Stimulated activated CD8-positive, alpha-beta memory T cell treated with anti-CD3 and anti-CD28 coated beads, Interleukin-12 subunit alpha, Interleukin-12 subunit beta, amount 100 ng/mL, for 1 hour (primary cell): Measurements from ENCODE around the gene NPEPL1.
"Not testable (repeated sequence)": the region's sequence is repeated elsewhere in the genome, so short reads cannot be mapped to it uniquely, and the experiment has no call there.

Experiments
- DNase-seq: peaks from one replicate; pipeline ENCODE4 v3.0.0-alpha.2; 2020; ENCODE audit warnings: low read depth

NPEPL1 gene

DNA sequence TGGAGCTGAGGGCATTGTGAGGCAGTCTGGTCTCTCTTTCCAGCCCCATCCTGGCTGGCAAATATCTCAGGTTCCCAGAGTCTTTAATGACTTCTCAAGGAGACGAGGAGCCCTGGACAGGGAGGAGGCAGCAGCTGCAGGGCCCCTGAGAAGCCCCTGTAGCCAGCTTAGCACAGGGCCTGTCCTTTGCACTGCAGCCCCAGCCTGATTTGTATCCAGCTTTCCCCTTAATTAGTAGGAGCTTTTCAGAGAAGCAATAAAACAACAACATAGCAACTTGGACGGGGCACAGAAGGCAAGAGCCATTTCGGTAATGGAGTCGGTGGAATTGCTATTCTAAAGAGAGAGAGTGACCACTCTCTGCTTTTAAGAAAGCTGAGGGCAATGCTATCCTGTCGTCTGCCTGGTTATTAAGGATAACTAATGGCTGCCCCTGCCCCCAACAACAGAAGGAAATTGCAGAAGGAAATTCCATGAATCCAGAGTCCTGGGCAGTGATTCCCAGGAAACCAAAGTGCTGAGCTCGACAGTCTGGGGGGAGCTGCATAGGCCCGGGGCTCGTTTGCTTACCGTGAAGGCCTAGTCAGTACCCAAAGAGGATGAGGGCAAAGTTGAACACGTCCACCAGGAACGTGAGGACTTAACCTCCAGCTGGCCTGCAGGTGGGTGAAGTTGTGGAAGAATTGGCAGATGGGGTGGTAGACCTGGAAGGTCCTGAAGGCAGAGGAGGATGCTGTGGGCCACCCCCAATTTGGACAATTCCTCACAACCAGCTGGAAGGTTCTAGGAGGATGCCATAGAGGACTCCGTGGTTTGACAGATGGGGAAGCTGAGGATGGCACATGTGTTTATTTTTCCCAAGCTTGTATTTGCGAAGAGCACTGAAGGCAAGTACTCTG, 50.3 kb downstream of the NPEPL1 start:
- DNase-seq: no peak

DNA sequence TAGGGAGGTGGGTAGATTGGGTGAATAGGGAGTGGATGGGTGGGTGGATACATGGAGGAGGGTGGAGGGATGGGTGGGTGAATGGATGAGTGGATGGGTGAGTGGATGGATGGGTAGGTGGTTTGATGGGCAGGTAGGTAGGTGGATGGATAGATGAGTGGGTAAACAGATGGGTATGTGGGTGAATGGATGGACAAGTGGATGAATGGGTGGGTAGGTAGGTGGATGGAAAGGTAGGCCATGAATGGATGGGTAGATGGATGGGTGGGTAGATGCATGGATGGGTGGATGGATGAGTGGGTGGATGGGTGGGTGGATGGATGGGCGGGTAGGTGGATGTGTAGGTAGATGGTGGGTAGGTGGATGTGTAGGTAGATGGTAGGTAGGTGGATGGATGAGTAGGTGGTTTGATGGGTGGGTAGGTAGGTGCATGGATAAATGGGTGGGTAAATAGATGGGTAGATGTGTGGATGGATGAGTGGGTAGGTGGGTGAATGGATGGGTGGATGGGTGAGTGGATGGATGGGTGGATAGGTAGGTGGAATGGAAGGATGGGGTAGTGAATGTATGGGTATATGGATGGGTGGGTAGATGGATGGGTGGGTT, 51.4 kb downstream of the NPEPL1 start:
- DNase-seq: no peak

DNA sequence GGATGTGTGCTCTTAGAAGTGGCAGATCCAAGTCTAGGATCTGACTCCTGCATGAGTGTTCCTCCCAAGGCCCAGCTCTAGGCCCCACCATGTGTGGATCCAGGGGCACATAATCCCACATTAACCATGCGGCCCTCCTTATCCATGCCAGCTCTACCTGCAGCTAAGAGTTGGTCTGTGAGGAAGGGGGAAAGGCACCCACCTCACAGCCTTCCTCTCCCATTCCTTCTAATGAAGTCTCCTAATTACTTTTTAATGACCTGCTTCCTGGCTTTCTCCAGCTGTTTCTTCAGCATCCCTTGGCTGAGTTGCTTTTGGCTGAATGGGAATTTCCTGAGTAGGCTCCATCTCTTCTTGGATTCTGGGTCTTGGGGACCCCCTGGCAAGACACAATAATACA, 52.2 kb downstream of the NPEPL1 start:
- DNase-seq: no peak

DNA sequence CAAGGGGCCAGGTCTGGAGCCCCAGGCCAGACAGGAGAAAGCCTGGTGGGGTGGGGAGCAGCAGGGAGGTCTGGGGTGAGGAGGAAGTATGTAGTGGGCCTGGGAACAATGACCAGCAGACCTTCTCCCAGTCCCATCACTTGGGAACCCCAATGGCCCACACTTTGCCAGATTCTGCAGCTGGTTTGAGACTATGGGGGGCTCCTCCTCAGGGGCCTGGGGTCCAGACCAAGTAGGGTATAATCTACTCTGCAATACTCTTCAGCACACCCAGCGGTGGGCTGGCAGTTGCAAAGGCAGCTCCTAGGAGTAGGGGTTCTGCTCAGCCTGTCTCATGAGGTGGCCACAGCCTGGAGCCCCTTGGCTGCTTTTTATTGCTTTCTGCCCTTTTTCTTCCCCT, 52.8 kb downstream of the NPEPL1 start:
- DNase-seq: no peak

DNA sequence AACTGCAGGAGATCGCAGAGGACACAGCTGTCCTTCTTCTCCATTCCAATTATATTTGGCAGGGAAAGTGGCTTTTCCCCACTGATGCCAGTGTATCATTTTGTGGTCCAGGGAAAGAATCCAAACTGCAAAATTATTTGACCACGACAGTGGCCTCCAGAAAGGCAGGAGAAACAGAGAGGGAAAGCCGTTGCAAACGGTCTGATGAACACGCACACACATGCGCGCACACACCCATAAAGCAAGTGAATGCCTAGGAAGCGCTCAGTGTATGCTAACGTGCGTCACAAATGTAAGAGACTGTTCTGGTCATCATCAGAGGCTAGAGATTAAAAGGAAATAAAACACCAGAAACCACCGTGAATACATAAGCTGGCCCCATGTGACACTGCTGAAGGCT, 54.0 kb downstream of the NPEPL1 start:
- DNase-seq: no peak

DNA sequence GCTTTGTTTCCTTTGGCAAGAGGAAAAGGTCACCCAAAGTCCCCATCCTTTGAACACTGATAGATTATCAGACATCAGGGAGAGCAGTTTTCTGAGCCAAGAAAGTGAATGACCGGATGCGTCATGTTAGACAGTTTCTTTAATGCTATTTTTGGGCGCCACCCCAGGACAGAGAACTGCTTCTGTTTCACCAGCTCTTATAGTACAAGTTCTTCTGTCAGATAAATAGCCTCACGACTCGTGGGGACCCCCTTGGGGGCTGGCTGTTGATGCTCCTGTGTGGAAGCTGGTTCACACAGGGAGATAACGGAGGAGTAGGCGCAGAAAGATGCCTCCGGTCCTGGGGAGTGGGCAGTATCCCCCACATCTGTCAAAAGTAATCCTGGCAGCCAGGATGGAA, 54.6 kb downstream of the NPEPL1 start:
- DNase-seq: no peak

DNA sequence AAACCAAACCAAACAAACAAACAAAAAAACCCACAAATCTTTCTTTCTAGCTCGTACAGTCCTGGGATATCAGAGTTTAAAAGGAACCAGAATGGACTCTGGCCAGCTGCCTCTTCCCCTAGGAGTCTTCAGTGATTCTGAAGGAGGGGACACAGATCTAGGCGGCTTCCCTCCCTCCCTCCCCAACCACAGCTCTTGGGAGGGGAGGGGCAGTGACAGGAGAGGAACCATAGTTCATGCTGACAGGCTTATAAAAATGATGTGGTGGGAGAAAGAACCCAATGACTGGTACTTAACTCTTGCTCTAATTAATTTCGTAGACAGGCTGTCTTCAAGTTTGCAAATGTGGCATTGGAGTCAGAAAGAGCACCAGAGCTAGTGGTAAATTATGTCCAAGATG, 56.0 kb downstream of the NPEPL1 start:
- DNase-seq: no peak

DNA sequence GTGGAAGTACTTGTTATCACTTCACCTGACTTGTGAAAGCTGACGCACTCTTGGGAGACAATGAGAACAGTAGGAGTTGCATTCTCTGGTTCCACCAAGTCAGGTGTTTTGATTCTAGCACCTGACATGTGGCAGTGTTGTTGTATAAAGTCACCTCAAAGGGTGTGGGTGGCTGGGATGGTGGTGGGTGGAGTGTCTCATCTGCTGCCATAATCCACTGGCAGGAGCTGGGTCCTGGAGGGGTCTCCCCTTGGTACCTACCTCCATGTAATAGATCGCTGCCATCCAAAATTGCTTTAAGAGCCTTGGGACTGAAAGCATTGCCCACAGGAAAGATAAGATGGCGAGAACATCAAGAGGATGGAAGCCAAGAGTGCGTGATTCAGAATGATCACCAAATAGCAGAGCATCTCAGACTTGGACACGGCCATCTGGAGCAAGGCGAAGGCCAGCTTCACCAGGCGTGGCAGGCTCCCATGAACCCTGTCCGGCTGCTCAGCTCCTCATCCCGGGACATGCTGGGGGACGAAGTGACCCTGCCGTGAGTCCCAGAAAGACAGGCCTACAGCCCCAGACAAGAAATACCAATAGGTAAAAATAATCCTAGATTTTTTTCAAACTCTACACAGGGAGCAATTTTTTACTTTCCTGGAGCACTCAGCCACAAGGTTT, 56.6 kb downstream of the NPEPL1 start:
- DNase-seq: no peak

DNA sequence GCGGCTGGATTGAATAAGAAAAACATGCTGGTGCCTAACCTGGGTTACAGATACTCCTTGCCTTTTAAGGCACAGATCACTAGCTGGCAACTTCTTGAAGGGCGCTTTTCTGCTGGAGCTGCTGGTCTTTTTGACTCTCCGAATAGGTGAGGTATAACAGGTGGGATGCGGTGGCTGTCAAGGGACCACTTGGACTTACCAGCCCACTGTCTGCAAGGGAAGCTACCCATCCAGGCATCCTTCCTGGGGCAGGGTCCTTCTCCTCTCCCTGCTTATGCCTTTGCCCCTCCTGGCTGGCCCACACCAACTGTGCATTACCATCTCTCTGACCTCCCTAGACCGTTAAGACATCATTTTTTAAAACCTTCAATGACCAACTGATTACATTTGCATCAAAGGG, 57.4 kb downstream of the NPEPL1 start:
- no peak for DNase-seq

DNA sequence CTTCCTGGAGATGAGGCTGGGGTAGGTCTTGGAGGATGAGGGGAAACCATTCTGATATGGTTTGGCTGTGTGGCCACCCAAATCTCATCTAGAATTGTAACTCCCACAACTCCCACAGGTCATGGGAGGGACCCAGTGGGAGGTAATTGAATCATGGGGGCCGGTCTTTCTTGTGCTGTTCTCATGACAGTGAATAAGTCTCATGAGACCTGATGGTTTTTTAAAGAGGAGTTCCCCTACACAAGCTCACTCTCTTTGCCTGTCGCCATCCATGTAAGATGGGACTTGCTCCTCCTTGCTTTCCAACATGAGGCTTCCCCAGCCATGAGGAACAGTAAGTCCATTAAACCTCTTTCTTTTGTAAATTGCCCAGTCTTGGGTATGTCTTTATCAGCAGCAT, 58.1 kb downstream of the NPEPL1 start:
- not testable (repeated sequence) for DNase-seq

DNA sequence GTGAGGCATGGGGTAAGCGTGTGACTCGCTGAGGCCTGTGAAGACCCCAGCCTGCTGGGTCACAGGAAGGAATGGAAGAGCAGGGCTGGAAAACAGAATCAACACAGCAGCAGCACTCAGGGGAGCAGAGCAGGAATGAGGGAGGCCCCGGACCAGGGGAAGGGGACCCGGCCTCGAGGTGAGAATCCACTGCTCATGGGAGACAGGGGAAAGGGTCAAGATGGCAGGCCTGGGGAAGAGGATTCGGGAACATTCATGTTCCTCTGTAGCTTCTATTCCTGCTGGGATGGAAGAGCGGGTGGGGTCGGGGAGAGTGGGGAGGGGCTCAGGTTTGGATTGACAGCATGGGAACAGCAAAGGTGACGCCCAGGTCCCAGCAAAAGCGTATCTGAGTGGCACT, 59.4 kb downstream of the NPEPL1 start:
- no peak for DNase-seq

DNA sequence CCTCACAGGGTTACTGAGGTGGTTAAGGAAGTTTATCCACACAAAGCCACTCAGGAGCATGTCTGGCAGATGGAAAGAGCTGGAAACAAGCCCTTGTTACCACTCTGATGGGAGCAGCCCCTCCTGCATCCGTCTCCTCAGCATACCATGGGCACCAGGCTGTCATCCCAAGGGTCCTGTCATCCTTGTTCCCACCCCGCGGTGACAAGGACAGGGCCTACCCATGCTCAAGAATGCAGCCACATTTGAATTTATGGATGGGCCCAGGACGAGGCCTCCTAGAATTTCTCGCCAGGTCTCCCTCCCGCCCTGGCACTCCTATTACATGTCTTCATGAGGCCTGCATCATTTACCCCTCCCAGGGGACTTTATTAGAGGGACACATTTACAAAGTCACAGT, 60.0 kb downstream of the NPEPL1 start:
- no peak for DNase-seq

DNA sequence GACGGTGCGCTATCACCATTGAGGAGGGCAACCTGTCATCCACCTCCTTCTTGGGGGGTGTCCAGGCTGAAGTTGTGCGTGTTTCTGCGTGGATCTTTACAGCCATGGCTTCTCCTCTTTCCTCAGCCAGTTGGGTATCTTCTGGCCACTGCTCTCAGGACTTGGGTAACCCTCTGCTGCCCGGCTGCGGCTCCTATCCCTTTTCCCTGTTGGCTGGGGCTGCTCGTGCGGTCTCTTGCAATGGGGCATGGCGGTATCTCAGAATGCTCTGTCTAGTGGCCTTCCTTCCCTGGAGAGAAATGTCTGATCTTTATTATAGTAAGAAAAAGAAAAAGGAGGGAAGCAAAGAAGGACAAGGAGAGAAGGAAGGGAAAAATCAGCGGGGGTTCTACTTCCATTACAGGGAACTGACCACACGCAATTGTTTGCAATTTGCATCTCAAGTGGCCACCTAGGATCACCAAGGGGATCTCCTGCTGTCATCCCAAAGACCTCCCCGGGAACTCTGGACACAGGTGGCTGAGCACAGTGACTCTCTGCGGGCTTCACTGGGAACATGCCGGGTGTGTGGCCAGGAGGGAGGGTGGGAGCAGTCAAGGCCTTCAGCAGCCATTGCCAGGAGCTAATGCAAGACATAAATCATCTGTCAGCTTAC, 60.8 kb downstream of the NPEPL1 start:
- no peak for DNase-seq

DNA sequence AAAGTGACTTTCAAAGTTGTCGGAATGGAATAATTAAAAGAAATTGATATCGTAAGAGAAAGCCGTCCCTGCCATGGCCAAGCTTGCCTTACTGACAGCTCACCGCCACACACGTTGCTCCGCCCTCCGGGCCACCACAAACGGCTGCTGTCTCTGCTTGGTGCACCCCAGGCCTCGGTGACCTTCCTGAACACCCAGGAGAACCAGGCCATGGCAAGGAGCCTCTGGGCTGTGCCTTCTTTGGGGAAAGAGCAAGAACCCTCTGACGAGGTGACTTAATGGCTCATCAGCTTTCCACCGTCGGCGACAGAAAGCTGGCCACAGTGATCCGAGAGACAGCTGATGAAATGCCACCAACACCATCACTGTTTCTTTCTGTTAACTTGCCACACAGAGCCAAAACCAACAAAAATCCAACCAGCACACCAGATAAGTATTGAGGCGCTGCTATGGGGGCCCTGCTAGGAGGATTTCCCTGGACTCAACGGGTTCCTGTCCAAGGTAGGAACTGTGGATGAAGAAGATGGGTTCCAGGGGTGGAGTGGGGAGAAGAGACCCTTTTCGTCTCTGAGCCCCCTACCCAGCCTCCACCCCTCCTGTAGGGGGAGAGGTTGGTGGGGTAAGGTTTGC, 61.4 kb downstream of the NPEPL1 start:
- no peak for DNase-seq

DNA sequence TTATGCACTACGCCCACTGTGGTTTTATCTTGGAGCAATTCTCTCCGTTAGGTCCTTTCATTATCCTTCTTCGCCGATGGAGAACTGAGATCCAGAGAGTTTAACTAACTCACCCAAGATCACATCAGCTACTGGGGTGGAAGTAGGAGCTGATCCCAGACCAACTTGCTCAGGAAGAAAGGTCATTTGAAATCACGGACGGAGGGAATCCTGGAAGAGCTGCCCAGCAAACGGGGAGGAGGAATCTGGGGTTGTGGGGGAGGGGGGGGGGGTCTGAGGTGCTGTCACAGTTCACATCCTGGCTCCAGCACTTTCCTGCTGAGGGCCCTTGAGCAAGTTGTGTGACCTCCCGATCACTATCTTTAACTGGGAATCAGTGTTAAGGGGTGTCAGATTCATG, 62.0 kb downstream of the NPEPL1 start:
- DNase-seq: no peak

DNA sequence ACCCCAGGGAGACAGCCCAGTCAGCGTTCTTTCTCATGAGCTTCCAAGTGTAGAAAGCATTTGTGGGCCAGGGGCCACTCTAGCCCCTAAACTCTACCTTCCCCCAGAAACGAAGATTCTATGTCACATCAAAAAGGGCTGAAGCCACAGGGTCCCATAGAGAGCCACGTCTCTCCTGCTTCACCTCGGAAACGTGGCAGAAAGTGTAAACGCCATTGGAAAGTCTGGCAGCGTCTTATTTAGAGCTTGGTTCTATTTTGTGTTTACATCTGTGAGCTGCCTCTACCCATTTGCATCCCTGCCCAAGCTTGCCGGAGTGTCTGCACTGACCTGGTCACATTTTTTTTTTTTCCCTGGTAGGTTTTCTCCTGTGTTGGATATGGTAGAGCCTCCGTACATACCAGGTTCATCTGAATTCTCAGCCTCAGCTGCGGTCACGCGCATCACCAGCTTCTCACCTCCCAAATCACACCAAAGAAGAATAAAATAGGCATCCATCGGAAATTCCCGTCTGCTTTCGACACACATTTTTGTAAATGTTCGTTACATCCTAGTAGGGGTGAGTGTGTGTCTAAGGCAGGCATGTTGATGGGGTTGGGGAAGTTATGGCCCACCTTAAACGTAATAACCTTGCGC, 62.6 kb downstream of the NPEPL1 start:
- no peak for DNase-seq

DNA sequence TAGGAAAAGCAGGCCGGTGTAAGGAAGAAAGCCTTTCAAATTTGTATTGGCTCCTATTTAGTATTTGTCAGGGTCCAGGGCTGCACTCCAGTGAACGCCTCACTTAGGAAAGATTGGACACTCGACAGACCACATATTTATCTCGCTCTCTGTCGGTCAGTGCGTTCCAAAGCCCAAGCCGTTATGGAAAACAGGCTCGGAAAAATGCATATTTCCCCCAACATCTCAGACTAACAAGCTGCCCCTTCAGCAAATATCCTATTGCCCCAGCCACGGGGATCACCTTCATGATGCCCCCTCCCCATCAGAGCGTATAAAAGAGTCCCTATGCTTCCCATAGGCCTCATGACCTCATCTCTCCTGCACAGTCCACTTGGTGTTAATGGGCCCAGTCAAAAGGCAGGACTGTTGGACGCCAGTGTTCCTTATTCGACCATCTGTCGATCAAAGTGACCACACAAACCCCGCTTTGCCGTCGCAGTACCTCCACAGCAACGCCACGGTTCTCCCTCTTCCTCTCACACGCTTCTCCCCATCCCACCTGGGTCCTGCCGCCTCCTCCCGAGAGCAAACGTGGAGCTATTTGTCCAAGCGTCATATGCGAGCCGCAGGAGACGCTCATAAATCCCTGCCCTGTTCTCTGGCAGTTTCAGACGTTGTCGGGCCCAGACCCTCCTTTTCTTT, 63.3 kb downstream of the NPEPL1 start:
- no peak for DNase-seq

DNA sequence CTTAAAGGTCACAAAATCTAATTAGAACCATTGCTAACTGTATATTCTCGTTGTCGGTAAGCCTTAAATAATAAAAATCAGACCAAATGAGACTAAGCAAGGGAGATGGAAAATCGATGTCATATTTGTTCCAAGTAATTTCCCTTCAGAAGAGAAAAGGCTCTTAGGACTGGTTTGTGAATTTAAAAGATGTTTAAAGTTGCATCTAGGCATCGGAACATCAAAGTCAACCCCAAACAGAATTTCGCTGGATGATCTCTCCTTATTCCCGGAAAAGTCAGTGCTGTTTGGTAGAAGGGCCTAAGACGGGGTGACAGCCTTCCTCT, 63.8 kb downstream of the NPEPL1 start:
- DNase-seq: no peak

DNA sequence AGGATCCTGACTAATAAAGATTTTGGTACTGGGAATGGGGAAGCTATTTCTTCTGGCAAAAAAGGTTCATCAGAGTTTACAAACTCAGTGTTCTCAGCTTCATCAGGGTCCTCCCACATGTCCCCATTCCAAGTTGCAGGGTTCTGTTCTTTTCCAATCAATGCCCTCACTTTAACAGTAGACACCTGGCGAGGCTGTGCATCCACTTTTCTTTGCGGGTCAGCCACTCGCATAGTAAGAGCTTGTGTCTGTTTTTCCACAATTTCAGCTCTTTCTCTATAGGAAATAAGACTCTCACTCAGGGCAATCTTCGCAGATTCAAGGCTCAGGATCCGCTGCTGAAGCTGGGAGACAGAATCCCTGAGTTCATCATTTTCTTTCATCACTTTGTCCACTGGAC, 65.0 kb downstream of the NPEPL1 start:
- not testable (repeated sequence) for DNase-seq

DNA sequence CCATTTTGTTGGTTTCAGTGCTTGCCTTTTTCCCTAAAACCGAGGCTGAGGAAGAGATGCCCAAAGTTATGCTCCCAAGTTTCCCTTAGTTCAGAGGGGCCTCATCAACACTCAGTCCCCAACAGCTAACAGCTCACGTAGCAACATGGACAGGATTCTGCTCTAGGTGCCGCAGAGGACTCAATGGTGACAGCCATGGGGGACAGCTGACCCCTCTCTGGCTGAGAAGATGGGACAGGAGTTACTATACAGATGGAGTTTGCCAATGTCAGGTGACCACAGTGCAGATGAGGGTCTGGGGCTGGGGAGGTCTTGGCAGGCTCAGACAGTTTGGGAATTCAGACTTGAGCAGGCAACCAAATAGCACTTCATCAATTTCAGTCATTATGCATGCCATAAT, 67.3 kb downstream of the NPEPL1 start:
- DNase-seq: no peak

DNA sequence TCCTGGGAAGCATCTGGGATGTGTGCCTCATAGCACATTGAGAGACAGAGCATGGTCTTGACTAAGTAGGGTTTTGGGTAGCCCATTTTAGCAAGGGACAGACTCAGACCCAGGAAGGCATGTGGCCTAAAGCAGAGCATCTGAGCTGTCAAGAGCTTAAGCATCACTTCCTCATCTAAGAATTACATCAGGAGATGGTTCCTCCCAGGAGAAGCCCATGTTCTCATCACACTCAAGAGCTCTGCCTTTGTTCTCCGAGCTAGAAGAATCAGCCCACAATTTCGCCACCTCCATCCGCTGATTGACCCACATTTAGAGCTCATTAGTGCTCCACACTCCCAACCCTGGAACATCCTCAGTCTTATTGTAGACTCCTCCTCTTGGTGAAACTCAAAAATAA, 68.3 kb downstream of the NPEPL1 start:
- no peak for DNase-seq
